Ishikawa (cell line): ENCODE data around the gene S100A14.
A peak's percentile ranks its signal among the peaks of the same experiment; 100 is the strongest.

Experiments used
- CEBPB ChIP-seq: IDR thresholded peaks from 2 replicates; pipeline ENCODE4 v1.6.1; 2012
- CREB1 ChIP-seq: IDR thresholded peaks from 2 replicates; pipeline ENCODE4 v1.6.1; 2012; ENCODE audit warnings: low read depth
- EGR1 ChIP-seq: IDR thresholded peaks from 2 replicates; pipeline ENCODE4 v1.6.1; 2012
- EP300 ChIP-seq: IDR thresholded peaks from 2 replicates; pipeline ENCODE4 v1.6.1; 2012; ENCODE audit warnings: borderline replicate concordance
- FOXM1 ChIP-seq: IDR thresholded peaks from 2 replicates; pipeline ENCODE4 v1.6.1; 2012; ENCODE audit warnings: low read depth, borderline replicate concordance
- MAX ChIP-seq: IDR thresholded peaks from 2 replicates; pipeline ENCODE4 v1.6.1; 2012
- NFIC ChIP-seq: IDR thresholded peaks from 2 replicates; pipeline ENCODE4 v1.6.1; 2012
- RAD21 ChIP-seq: IDR thresholded peaks from 2 replicates; pipeline ENCODE4 v1.6.1; 2012; ENCODE audit warnings: low read depth
- REST ChIP-seq: IDR thresholded peaks from 2 replicates; pipeline ENCODE4 v1.6.1; 2012; ENCODE audit warnings: low read depth, mild to moderate bottlenecking
- TAF1 ChIP-seq: IDR thresholded peaks from 2 replicates; pipeline ENCODE4 v1.6.1; 2012; ENCODE audit warnings: low read depth, mild to moderate bottlenecking
- TCF12 ChIP-seq: IDR thresholded peaks from 2 replicates; pipeline ENCODE4 v1.6.1; 2012; ENCODE audit warnings: low read depth
- TEAD4 ChIP-seq: IDR thresholded peaks from 2 replicates; pipeline ENCODE4 v1.6.1; 2012
- USF1 ChIP-seq: IDR thresholded peaks from 2 replicates; pipeline ENCODE4 v1.6.1; 2012
- YY1 ChIP-seq: IDR thresholded peaks from 2 replicates; pipeline ENCODE4 v1.6.1; 2012; ENCODE audit warnings: low read depth
- ZBTB7A ChIP-seq: IDR thresholded peaks from 2 replicates; pipeline ENCODE4 v1.6.1; 2012; ENCODE audit warnings: low read depth

The S100A14 gene

GRCh38 chr1:153572569-153573015, 43.5 kb downstream of the S100A14 start:
- peak; percentile 99 for TF ChIP-seq RAD21
- no peak for TF ChIP-seq TEAD4
- TF ChIP-seq MAX: peak; percentile 40; the same call in 1 of the 2 replicates

GRCh38 chr1:153571706-153572105, 44.4 kb downstream of the S100A14 start:
- no peak for TF ChIP-seq TAF1
- no peak for TF ChIP-seq REST
- TF ChIP-seq MAX: no peak
- TF ChIP-seq EP300: no peak
- TF ChIP-seq RAD21: no peak
- no peak for TF ChIP-seq CEBPB
- no peak for TF ChIP-seq CREB1
- no peak for TF ChIP-seq TEAD4
- TF ChIP-seq EGR1: no peak
- no peak for TF ChIP-seq YY1
- no peak for TF ChIP-seq FOXM1
- no peak for TF ChIP-seq TCF12
- no peak for TF ChIP-seq NFIC
- no peak for TF ChIP-seq ZBTB7A

- TF ChIP-seq EGR1 (no peak), EP300 (no peak), ZBTB7A (no peak), TAF1 (no peak), TEAD4 (no peak), YY1 (no peak), CEBPB (no peak), RAD21 (no peak), CREB1 (no peak)
These were observed 45.3 kb downstream of the S100A14 start for GRCh38 chr1:153570874-153571273.

GRCh38 chr1:153569465-153569864, 46.7 kb downstream of the S100A14 start:
- TF ChIP-seq MAX (no peak), EGR1 (0 out of 2 replicates have a peak, but pooled peaks have one; percentile 5)

GRCh38 chr1:153568367-153569099, 47.6 kb downstream of the S100A14 start:
- TF ChIP-seq NFIC: peak; percentile 52; the same call in 1 of the 2 replicates
- TF ChIP-seq YY1: no peak; the same call in 1 of the 2 replicates
- peak; percentile 21; the same call in 1 of the 2 replicates for TF ChIP-seq EP300
- TF ChIP-seq RAD21: peak; percentile 99
- TF ChIP-seq FOXM1: no peak
- peak; percentile 62 for TF ChIP-seq TEAD4
- peak; percentile 31; the same call in 1 of the 2 replicates for TF ChIP-seq MAX
- peak; percentile 61; the same call in 1 of the 2 replicates for TF ChIP-seq TCF12

GRCh38 chr1:153567621-153568366, 48.3 kb downstream of the S100A14 start:
- TF ChIP-seq CREB1 (no peak), MAX (no peak), FOXM1 (no peak), EP300 (no peak; the same call in 1 of the 2 replicates), USF1 (no peak), REST (no peak), YY1 (no peak), CEBPB (no peak), RAD21 (no peak)
